GM18526 (cell line): Measurements from ENCODE around the gene ACTL8.

Experiments used
- POLR2A ChIP-seq: IDR thresholded peaks from 3 replicates; pipeline ENCODE4 v1.6.1; 2011; ENCODE audit not compliant: insufficient read length; ENCODE audit errors: extremely low read depth

The ACTL8 gene

GRCh38 chr1:17729248-17729647, 25.9 kb upstream of the ACTL8 start:
- no peak for TF ChIP-seq POLR2A

- TF ChIP-seq POLR2A: no peak
These were observed 25.2 kb upstream of the ACTL8 start for GRCh38 chr1:17729909-17730308.

- TF ChIP-seq POLR2A: no peak
These were observed 23.7 kb upstream of the ACTL8 start for GRCh38 chr1:17731460-17731859.

- no peak for TF ChIP-seq POLR2A
These were observed 22.7 kb upstream of the ACTL8 start for GRCh38 chr1:17732475-17732874.

GRCh38 chr1:17733661-17734060, 21.5 kb upstream of the ACTL8 start:
- TF ChIP-seq POLR2A: no peak

- TF ChIP-seq POLR2A: no peak
These were observed 20.5 kb upstream of the ACTL8 start for GRCh38 chr1:17734609-17735008.

GRCh38 chr1:17735348-17735747, 19.8 kb upstream of the ACTL8 start:
- TF ChIP-seq POLR2A: no peak

GRCh38 chr1:17735793-17736192, 19.3 kb upstream of the ACTL8 start:
- TF ChIP-seq POLR2A: no peak

GRCh38 chr1:17736625-17737024, 18.5 kb upstream of the ACTL8 start:
- no peak for TF ChIP-seq POLR2A

- no peak for TF ChIP-seq POLR2A
These were observed 16.1 kb upstream of the ACTL8 start for GRCh38 chr1:17739050-17739449.

GRCh38 chr1:17741052-17741451, 14.1 kb upstream of the ACTL8 start:
- no peak for TF ChIP-seq POLR2A

GRCh38 chr1:17742583-17742982, 12.6 kb upstream of the ACTL8 start:
- no peak for TF ChIP-seq POLR2A

- no peak for TF ChIP-seq POLR2A
These were observed 12.0 kb upstream of the ACTL8 start for GRCh38 chr1:17743008-17743647.

GRCh38 chr1:17743925-17744324, 11.2 kb upstream of the ACTL8 start:
- no peak for TF ChIP-seq POLR2A

- no peak for TF ChIP-seq POLR2A
These were observed 10.3 kb upstream of the ACTL8 start for GRCh38 chr1:17744666-17745478.

- no peak for TF ChIP-seq POLR2A
These were observed 9.6 kb upstream of the ACTL8 start for GRCh38 chr1:17745479-17745955.

- TF ChIP-seq POLR2A: no peak
These were observed 8.2 kb upstream of the ACTL8 start for GRCh38 chr1:17746920-17747319.

GRCh38 chr1:17750333-17750732, 4.8 kb upstream of the ACTL8 start:
- TF ChIP-seq POLR2A: no peak
